Thoracic aorta (tissue), 2 donors: Measurements from ENCODE around the gene PDSS2. TPM values are rescaled to one million over a fixed set of nuclear protein-coding genes. Genes with fewer than 3 reads are reported as not detected.

Experiments used
- ATAC-seq: fragments of 150-250 bp; one replicate; pipeline ENCODE4 v1.8.0; 2017; ENCODE audit warnings: low read depth; ENCODE audit not compliant: insufficient number of reproducible peaks, low FRiP score
- DNase-seq: peaks from one replicate; pipeline ENCODE4 v3.0.0-alpha.2; 2020; ENCODE audit warnings: low spot score
- H3K27ac ChIP-seq, 2 donors: fragments of 200-600 bp; sonication (generic); 1 replicate in 1 of 2; 2 replicates in 1 of 2; pipeline ENCODE4 v1.5.1; 2016; ENCODE audit warnings: mild to moderate bottlenecking in 2 of 2, moderate library complexity in 2 of 2
- H3K27me3 ChIP-seq: fragments of 200-600 bp; sonication (generic); replicated peaks from 2 replicates; pipeline ENCODE4 v1.6.0; 2016; ENCODE audit warnings: mild to moderate bottlenecking; ENCODE audit not compliant: insufficient read depth
- H3K36me3 ChIP-seq: fragments of 200-600 bp; sonication (generic); one replicate; pipeline ENCODE4 v1.5.1; 2016
- H3K4me1 ChIP-seq, 2 donors: fragments of 200-600 bp; sonication (generic); 1 replicate in 1 of 2; 2 replicates in 1 of 2; pipeline versions ENCODE4 v1.5.1 to v1.6.0; 2016; ENCODE audit warnings: low read depth in 2 of 2, mild to moderate bottlenecking in 1 of 2; ENCODE audit not compliant: control insufficient read depth in 1 of 2
- H3K4me3 ChIP-seq: fragments of 200-600 bp; sonication (generic); 2 replicates; pipeline ENCODE4 v1.5.1; 2016; ENCODE audit warnings: mild to moderate bottlenecking
- H3K9me3 ChIP-seq: fragments of 200-600 bp; sonication (generic); 2 replicates; pipeline ENCODE4 v1.5.1; 2016
- CTCF ChIP-seq: fragments of 200-600 bp; sonication (generic); IDR thresholded peaks from one replicate; pipeline ENCODE4 v1.5.1; 2019; ENCODE audit warnings: antibody characterized with exemption
- total RNA-seq, 2 donors: library from RNA; depleted of rRNA; stranded (reverse); fragments of >200 nt; gene quantifications; one replicate each; pipeline versions ENCODE4 v1.1.0 to v1.2.3, GENCODE V29; 2016

Gene PDSS2
- total RNA-seq, 2 donors from 2014 or later = 6.9 to 9.9 TPM

- Histone ChIP-seq H3K4me1 (peaks cover 4 to 20% of the 10 kb centered on the region in 2 donors), H3K27ac (no peak overlapping the region), H3K4me3 (no peak overlapping the region), H3K36me3 (no peaks in the 10 kb centered on the region), H3K27me3 (no peaks in the 10 kb centered on the region), H3K9me3 (no peaks in the 10 kb centered on the region)
- DNase-seq (no peak), ATAC-seq (no peak)
- no peak for TF ChIP-seq CTCF
These were observed 342.4 kb downstream of the PDSS2 start for GRCh38 chr6:107116931-107117330.

GRCh38 chr6:107116328-107116892, 343.0 kb downstream of the PDSS2 start:
- ATAC-seq = no peak
- Histone ChIP-seq H3K36me3 (no peaks in the 10 kb centered on the region), H3K4me1 (peaks cover 4 to 20% of the 10 kb centered on the region in 2 donors), H3K9me3 (no peaks in the 10 kb centered on the region), H3K27me3 (no peaks in the 10 kb centered on the region), H3K4me3 (peak overlapping the region; percentile 92), H3K27ac (no peak overlapping the region)
- TF ChIP-seq CTCF = no peak
- DNase-seq = no peak

GRCh38 chr6:107115695-107116327, 343.6 kb downstream of the PDSS2 start:
- H3K27me3 ChIP-seq = no peaks in the 10 kb centered on the region
- ATAC-seq (no peak), DNase-seq (no peak)
- H3K9me3 ChIP-seq = no peaks in the 10 kb centered on the region
- TF ChIP-seq CTCF = no peak
- peaks cover 4 to 20% of the 10 kb centered on the region in 2 donors for H3K4me1 ChIP-seq
- no peak overlapping the region for H3K27ac ChIP-seq
- H3K36me3 ChIP-seq = no peaks in the 10 kb centered on the region
- peak overlapping the region; percentile 92 for H3K4me3 ChIP-seq

- no peak for TF ChIP-seq CTCF
- DNase-seq = no peak
- Histone ChIP-seq H3K27me3 (no peaks in the 10 kb centered on the region), H3K9me3 (no peaks in the 10 kb centered on the region), H3K4me3 (peak within 1 kb of the TSS; percentile 92), H3K36me3 (no peaks in the 10 kb centered on the region), H3K4me1 (peaks cover 4 to 20% of the 10 kb centered on the region in 2 donors), H3K27ac (no peak within 1 kb of the TSS)
- no peak for ATAC-seq
These were observed 344.3 kb downstream of the PDSS2 start, which contains the start of gene BEND3 for GRCh38 chr6:107114926-107115694. Gene BEND3, minus strand, starts transcription at chr6:107115515. Its CDS starts 16,230 bp downstream, at chr6:107099285.
